Ishikawa (cell line): ENCODE results near the gene RNF213.

Experiments used
- CEBPB ChIP-seq: IDR thresholded peaks from 2 replicates; pipeline ENCODE4 v1.6.1; 2012
- CREB1 ChIP-seq: IDR thresholded peaks from 2 replicates; pipeline ENCODE4 v1.6.1; 2012; ENCODE audit warnings: low read depth
- EGR1 ChIP-seq: IDR thresholded peaks from 2 replicates; pipeline ENCODE4 v1.6.1; 2012
- EP300 ChIP-seq: IDR thresholded peaks from 2 replicates; pipeline ENCODE4 v1.6.1; 2012; ENCODE audit warnings: borderline replicate concordance
- MAX ChIP-seq: IDR thresholded peaks from 2 replicates; pipeline ENCODE4 v1.6.1; 2012
- NFIC ChIP-seq: IDR thresholded peaks from 2 replicates; pipeline ENCODE4 v1.6.1; 2012
- RAD21 ChIP-seq: IDR thresholded peaks from 2 replicates; pipeline ENCODE4 v1.6.1; 2012; ENCODE audit warnings: low read depth
- REST ChIP-seq: IDR thresholded peaks from 2 replicates; pipeline ENCODE4 v1.6.1; 2012; ENCODE audit warnings: low read depth, mild to moderate bottlenecking
- TAF1 ChIP-seq: IDR thresholded peaks from 2 replicates; pipeline ENCODE4 v1.6.1; 2012; ENCODE audit warnings: low read depth, mild to moderate bottlenecking
- TCF12 ChIP-seq: IDR thresholded peaks from 2 replicates; pipeline ENCODE4 v1.6.1; 2012; ENCODE audit warnings: low read depth
- YY1 ChIP-seq: IDR thresholded peaks from 2 replicates; pipeline ENCODE4 v1.6.1; 2012; ENCODE audit warnings: low read depth
- ZBTB7A ChIP-seq: IDR thresholded peaks from 2 replicates; pipeline ENCODE4 v1.6.1; 2012; ENCODE audit warnings: low read depth

GRCh38 chr17:80265205-80266068, 4.8 kb downstream of the RNF213 start:
- TF ChIP-seq YY1 (no peak), REST (no peak), TAF1 (no peak), MAX (no peak), TCF12 (no peak), NFIC (no peak), RAD21 (no peak), EP300 (no peak), ZBTB7A (no peak), EGR1 (no peak), CREB1 (no peak), CEBPB (no peak)
